ENCODE results near the gene MAPK14.

- TF ChIP-seq CTCF (conservative IDR thresholded peaks at IDR 0.05 in 1 of 2, IDR thresholded peaks at IDR 0.05 in 1 of 2; ENCODE audit: low read depth in 1 of 2, low read length in 2 of 2) (no peak), EZH2 (IDR thresholded peaks at IDR 0.05; ENCODE audit: low read length, missing control alignments) (no peak)
These were observed 23.5 kb downstream of the MAPK14 start for GRCh38 chr6:36050947-36051710.

Data from fibroblast of lung (primary cell).